WTC11 (cell line): ENCODE results near the gene TFF3. TPM values are rescaled to one million over a fixed set of nuclear protein-coding genes. Genes with fewer than 3 reads are reported as not detected.

Experiments
- ATAC-seq: fragments of 200-7000 bp; cut with Tn5 transposase; 2 replicates; pipeline ENCODE4 v1.10.0; 2021; ENCODE audit warnings: mild to moderate bottlenecking, moderate library complexity
- Bru-seq: library from RNA; stranded (reverse); fragments of 400-500 nt; gene quantifications from one replicate; lab custom pipeline; 2021; lab: Mats Ljungman, UMichigan
- CTCF ChIA-PET: fragments of 300-600 bp; sonication (Branson Sonifier 250); formaldehyde crosslinking; loops from one replicate; lab custom pipeline; 2021; ENCODE audit warnings: antibody characterized with exemption; lab: Charles Lee
- POLR2A ChIA-PET: fragments of 350-600 bp; sonication (Branson Sonifier 250); formaldehyde crosslinking; loops from one replicate; lab custom pipeline; 2021; ENCODE audit warnings: antibody characterized with exemption; lab: Charles Lee
- DNase-seq: peaks from one replicate; pipeline ENCODE4 v3.0.0; 2021; ENCODE audit warnings: low spot score
- H3K27ac Mint-ChIP-seq: 2 replicates; pipeline ENCODE4 v1.8.0; 2021; ENCODE audit warnings: mixed read lengths
- H3K27me3 Mint-ChIP-seq: 2 replicates; pipeline ENCODE4 v1.8.0; 2021; ENCODE audit warnings: low read depth, mild to moderate bottlenecking, moderate library complexity, mixed read lengths
- H3K36me3 Mint-ChIP-seq: 2 replicates; pipeline ENCODE4 v1.8.0; 2021; ENCODE audit warnings: mixed read lengths
- H3K4me1 Mint-ChIP-seq: 2 replicates; pipeline ENCODE4 v1.8.0; 2022; ENCODE audit warnings: mixed read lengths
- H3K4me3 Mint-ChIP-seq: 2 replicates; pipeline ENCODE4 v1.8.0; 2021; ENCODE audit warnings: mild to moderate bottlenecking, moderate library complexity, mixed read lengths
- H3K9me3 Mint-ChIP-seq: 2 replicates; pipeline ENCODE4 v1.8.0; 2021; ENCODE audit warnings: mixed read lengths
- ATF1 ChIP-seq: sonication (generic); formaldehyde crosslinking; IDR thresholded peaks from 2 replicates; pipeline ENCODE4 v1.8.1; 2023; ENCODE audit warnings: mild to moderate bottlenecking, moderate library complexity, missing genetic modification reagents
- ATF2 ChIP-seq: sonication (generic); formaldehyde crosslinking; IDR thresholded peaks from 2 replicates; pipeline ENCODE4 v1.8.1; 2022; ENCODE audit warnings: low read depth, missing genetic modification reagents, borderline replicate concordance
- CBFB ChIP-seq: sonication (generic); formaldehyde crosslinking; IDR thresholded peaks from 2 replicates; pipeline ENCODE4 v1.8.1; 2022; ENCODE audit warnings: mild to moderate bottlenecking, low read depth, missing genetic modification reagents
- CDX4 ChIP-seq: fragments of 250-450 bp; sonication (Bioruptor Pico); IDR thresholded peaks from 2 replicates; pipeline ENCODE4 v1.9.0; 2021; ENCODE audit warnings: moderate library complexity, mild to moderate bottlenecking, inconsistent platforms, borderline replicate concordance
- CREB1 ChIP-seq: sonication (generic); formaldehyde crosslinking; IDR thresholded peaks from 2 replicates; pipeline ENCODE4 v1.8.0; 2023; ENCODE audit warnings: mild to moderate bottlenecking, missing genetic modification reagents
- E2F4 ChIP-seq: sonication (generic); formaldehyde crosslinking; IDR thresholded peaks from 2 replicates; pipeline ENCODE4 v1.8.1; 2022; ENCODE audit warnings: low read depth, mild to moderate bottlenecking, moderate library complexity, missing genetic modification reagents, borderline replicate concordance
- EMX1 ChIP-seq: fragments of 250-450 bp; sonication (Bioruptor Pico); IDR thresholded peaks from 2 replicates; pipeline ENCODE4 v1.8.0; 2021; ENCODE audit warnings: mild to moderate bottlenecking
- ESRRA ChIP-seq: sonication (generic); formaldehyde crosslinking; IDR thresholded peaks from 2 replicates; pipeline ENCODE4 v1.8.1; 2022; ENCODE audit warnings: mild to moderate bottlenecking, missing genetic modification reagents, borderline replicate concordance
- ETV6 ChIP-seq: sonication (generic); formaldehyde crosslinking; IDR thresholded peaks from 2 replicates; pipeline ENCODE4 v1.8.1; 2022; ENCODE audit warnings: mild to moderate bottlenecking, missing genetic modification reagents
- FOXK1 ChIP-seq: sonication (generic); formaldehyde crosslinking; IDR thresholded peaks from 2 replicates; pipeline ENCODE4 v1.8.0; 2022; ENCODE audit warnings: mild to moderate bottlenecking, moderate library complexity, missing genetic modification reagents
- GABPB1 ChIP-seq: sonication (generic); formaldehyde crosslinking; IDR thresholded peaks from 2 replicates; pipeline ENCODE4 v1.8.1; 2023; ENCODE audit warnings: mild to moderate bottlenecking, missing genetic modification reagents
- GRHL2 ChIP-seq: fragments of 250-450 bp; sonication (Bioruptor Pico); IDR thresholded peaks from 2 replicates; pipeline ENCODE4 v1.8.0; 2022; ENCODE audit warnings: mild to moderate bottlenecking, moderate library complexity; ENCODE audit not compliant: insufficient replicate concordance, severe bottlenecking
- IRF2 ChIP-seq: sonication (generic); formaldehyde crosslinking; IDR thresholded peaks from 2 replicates; pipeline ENCODE4 v1.8.0; 2022; ENCODE audit warnings: low read depth, missing genetic modification reagents, borderline replicate concordance
- MAX ChIP-seq: sonication (generic); formaldehyde crosslinking; IDR thresholded peaks from 2 replicates; pipeline ENCODE4 v1.8.0; 2022; ENCODE audit warnings: mild to moderate bottlenecking, missing genetic modification reagents
- MXD4 ChIP-seq: fragments of 250-450 bp; sonication (Bioruptor Pico); IDR thresholded peaks from 2 replicates; pipeline ENCODE4 v1.8.0; 2021; ENCODE audit warnings: mild to moderate bottlenecking, moderate library complexity, borderline replicate concordance
- NFE2L1 ChIP-seq: sonication (generic); formaldehyde crosslinking; IDR thresholded peaks from 2 replicates; pipeline ENCODE4 v1.8.1; 2023; ENCODE audit warnings: missing genetic modification reagents
- NR1H2 ChIP-seq: sonication (generic); formaldehyde crosslinking; IDR thresholded peaks from 2 replicates; pipeline ENCODE4 v1.9.0; 2021; ENCODE audit warnings: mild to moderate bottlenecking, moderate library complexity, missing genetic modification reagents
- NR2C2 ChIP-seq: sonication (generic); formaldehyde crosslinking; IDR thresholded peaks from 2 replicates; pipeline ENCODE4 v1.8.0; 2022; ENCODE audit warnings: mild to moderate bottlenecking, missing genetic modification reagents
- RORB ChIP-seq: fragments of 250-450 bp; sonication (Bioruptor Pico); IDR thresholded peaks from 2 replicates; pipeline ENCODE4 v1.9.0; 2021; ENCODE audit warnings: mild to moderate bottlenecking
- SMAD3 ChIP-seq: sonication (generic); formaldehyde crosslinking; IDR thresholded peaks from 2 replicates; pipeline ENCODE4 v1.8.0; 2022; ENCODE audit warnings: missing genetic modification reagents, mild to moderate bottlenecking, borderline replicate concordance
- SOX15 ChIP-seq: fragments of 250-450 bp; sonication (Bioruptor Pico); IDR thresholded peaks from 2 replicates; pipeline ENCODE4 v1.9.0; 2021; ENCODE audit warnings: mild to moderate bottlenecking
- TEAD4 ChIP-seq: sonication (generic); formaldehyde crosslinking; IDR thresholded peaks from 2 replicates; pipeline ENCODE4 v1.8.0; 2022; ENCODE audit warnings: mild to moderate bottlenecking, missing genetic modification reagents
- USF1 ChIP-seq: sonication (generic); formaldehyde crosslinking; IDR thresholded peaks from 2 replicates; pipeline ENCODE4 v1.8.0; 2022; ENCODE audit warnings: mild to moderate bottlenecking, missing genetic modification reagents
- ZBTB21 ChIP-seq: sonication (generic); formaldehyde crosslinking; IDR thresholded peaks from 2 replicates; pipeline ENCODE4 v1.8.1; 2023; ENCODE audit warnings: mild to moderate bottlenecking, missing genetic modification reagents, borderline replicate concordance
- ZNF671 ChIP-seq: fragments of 250-450 bp; sonication (Bioruptor Pico); IDR thresholded peaks from 2 replicates; pipeline ENCODE4 v1.8.0; 2021; ENCODE audit warnings: mild to moderate bottlenecking
- long read RNA-seq, 3 experiments: library from RNA in 1 of 3; library from capped mRNA in 1 of 3; library from polyadenylated mRNA in 1 of 3; unstranded in 2 of 3; stranded (forward) in 1 of 3; transcript quantifications; one replicate each; pipeline ENCODE4 v2.0.0, GENCODE V29; 2021
- total RNA-seq: library from RNA; stranded (reverse); gene quantifications from 3 replicates; pipeline ENCODE4 v1.2.3, GENCODE V29; 2021

TFF3 gene
- total RNA-seq, result 2.9 to 4.2 TPM (median 3.5 TPM) in 3 replicates
- percentile 19 among the genes with signal in this experiment for Bru-seq, nascent RNA
- long read RNA-seq, experiment 1, partial matches to known transcripts, result 0 of 3 reads
- long read RNA-seq, experiment 1, other reads (novel, unspliced or antisense), result 0 of 3 reads
- long read RNA-seq, experiment 2, partial matches to known transcripts, result 0 of 2 reads
- long read RNA-seq, experiment 2, other reads (novel, unspliced or antisense), result 0 of 2 reads
- long read RNA-seq, experiment 3, result 0 reads

GRCh38 chr21:42315296-42315891 lies at the start of gene TFF3:
TFF3 (minus strand) TSS chr21:42315409; CDS start chr21:42315374, 35 bp downstream.
- H3K27ac Mint-ChIP-seq, result no peak within 1 kb of the TSS; the same call in none of the 2 replicates
- H3K4me3 Mint-ChIP-seq, result no peak within 1 kb of the TSS
- no peak for TF ChIP-seq CREB1 (CRISPR knock-in tag)
- TF ChIP-seq GABPB1 (CRISPR knock-in tag), result 0 out of 2 replicates have a peak, but pooled peaks have one; percentile 7
- TF ChIP-seq NR2C2, result no peak
- no peak for TF ChIP-seq ATF1 (CRISPR knock-in tag)
- TF ChIP-seq ATF2 (CRISPR knock-in tag), result no peak
- TF ChIP-seq CBFB (CRISPR knock-in tag), result no peak
- no peak for TF ChIP-seq EMX1 (CRISPR knock-in tag)
- no peak for TF ChIP-seq MXD4
- no peak for TF ChIP-seq FOXK1 (CRISPR knock-in tag)
- ChIA-PET CTCF (interaction anchor here (0.9 to 11.5 kb wide), 2 partner anchors 22 to 66 kb away, joined by 4 to 165 read pairs; no protein-coding TSS in a partner anchor), POLR2A (no interaction called here)
- no peaks in the 10 kb centered on the region for H3K9me3 Mint-ChIP-seq
- DNase-seq, result no peak
- peaks cover 64% of the 10 kb centered on the region for H3K4me1 Mint-ChIP-seq
- ATAC-seq, result no peak; the same call in 1 of the 2 replicates
- H3K36me3 Mint-ChIP-seq, result no peaks in the 10 kb centered on the region
- H3K27me3 Mint-ChIP-seq, result peaks cover 2% of the 10 kb centered on the region

- H3K4me3 Mint-ChIP-seq, result no peak overlapping the region
Observed at GRCh38 chr21:42364304-42364865, 49.2 kb upstream of the TFF3 start.

GRCh38 chr21:42363312-42363711 lies 48.1 kb upstream of the TFF3 start:
- ATAC-seq, result no peak
- DNase-seq, result no peak
- Mint-ChIP-seq H3K36me3 (peaks cover 12% of the 10 kb centered on the region), H3K9me3 (peaks cover 20% of the 10 kb centered on the region), H3K4me1 (peaks cover 2% of the 10 kb centered on the region; the same call in 1 of the 2 replicates), H3K4me3 (no peak overlapping the region), H3K27ac (no peak overlapping the region), H3K27me3 (no peaks in the 10 kb centered on the region; the same call in 1 of the 2 replicates)
- CTCF ChIA-PET, result interaction anchor here (0.6 kb wide), 1 partner anchor 18 kb away, joined by 3 read pairs; no protein-coding TSS in a partner anchor
- POLR2A ChIA-PET, result no interaction called here
- TF ChIP-seq NR1H2 (CRISPR knock-in tag) (no peak), CDX4 (CRISPR knock-in tag) (no peak), ETV6 (CRISPR knock-in tag) (no peak), NFE2L1 (CRISPR knock-in tag) (no peak), MAX (CRISPR knock-in tag) (no peak), RORB (no peak), ZBTB21 (CRISPR knock-in tag) (no peak), IRF2 (CRISPR knock-in tag) (no peak), GRHL2 (CRISPR knock-in tag) (no peak), ZNF671 (CRISPR knock-in tag) (no peak), CBFB (CRISPR knock-in tag) (no peak), TEAD4 (CRISPR knock-in tag) (no peak), SOX15 (no peak), ATF1 (CRISPR knock-in tag) (no peak), E2F4 (no peak)

More at GRCh38 chr21:42364304-42364865, 49.2 kb upstream of the TFF3 start:
- no peak for ATAC-seq
- Mint-ChIP-seq H3K36me3 (peaks cover 8% of the 10 kb centered on the region; the same call in 1 of the 2 replicates), H3K27ac (no peak overlapping the region; the same call in 1 of the 2 replicates), H3K27me3 (no peaks in the 10 kb centered on the region; the same call in 1 of the 2 replicates), H3K9me3 (peaks cover 11% of the 10 kb centered on the region; the same call in 1 of the 2 replicates), H3K4me1 (peaks cover 2% of the 10 kb centered on the region; the same call in 1 of the 2 replicates)
- POLR2A ChIA-PET, result no interaction called here
- TF ChIP-seq SMAD3 (no peak), IRF2 (CRISPR knock-in tag) (no peak), ESRRA (no peak), USF1 (no peak)
- TF ChIP-seq, all 79 proteins: peak for 0
- DNase-seq, result no peak
- CTCF ChIA-PET, result no interaction called here
